Skeletal muscle satellite cell (primary cell): ENCODE data around the gene MSRB2. TPM values are rescaled to one million over a fixed set of nuclear protein-coding genes. Genes with fewer than 3 reads are reported as not detected.
A peak's percentile ranks its signal among the peaks of the same experiment; 100 is the strongest.

Experiments
- H3K27me3 ChIP-seq: 2 replicates; pipeline ENCODE4 v1.7.0; 2013; ENCODE audit warnings: low read length; ENCODE audit not compliant: control insufficient read depth, insufficient read depth
- H3K36me3 ChIP-seq: 2 replicates; pipeline ENCODE4 v1.7.0; 2013; ENCODE audit warnings: mild to moderate bottlenecking, control low read depth, low read length; ENCODE audit not compliant: insufficient read depth
- H3K4me1 ChIP-seq: 2 replicates; pipeline ENCODE4 v1.7.0; 2013; ENCODE audit warnings: low read length; ENCODE audit not compliant: control insufficient read depth, insufficient read depth
- H3K4me2 ChIP-seq: 2 replicates; pipeline ENCODE4 v1.7.0; 2013; ENCODE audit warnings: mild to moderate bottlenecking, low read length
- H3K4me3 ChIP-seq: 2 replicates; pipeline ENCODE4 v1.7.0; 2013; ENCODE audit warnings: low read length
- H3K9ac ChIP-seq: 2 replicates; pipeline ENCODE4 v1.7.0; 2013; ENCODE audit warnings: mild to moderate bottlenecking, low read depth, low read length, moderate library complexity
- H3K9me3 ChIP-seq: replicated peaks from 2 replicates; pipeline ENCODE4 v1.7.0; 2013; ENCODE audit warnings: mild to moderate bottlenecking, control low read depth, low read length
- small RNA-seq: library from RNA; depleted of rRNA; stranded (forward); fragments of <200 nt; gene quantifications from one replicate; pipeline ENCODE3, GENCODE V24; 2012

MSRB2 gene

GRCh38 chr10:23157691-23158369, 62.5 kb downstream of the MSRB2 start:
- Histone ChIP-seq H3K27me3 (peaks cover 30% of the 10 kb centered on the region), H3K4me3 (peak overlapping the region; percentile 7), H3K4me2 (peak overlapping the region; percentile 63), H3K36me3 (no peaks in the 10 kb centered on the region), H3K4me1 (no peaks in the 10 kb centered on the region), H3K9ac (no peak overlapping the region), H3K9me3 (no peaks in the 10 kb centered on the region)

GRCh38 chr10:23158370-23158769, 63.0 kb downstream of the MSRB2 start:
- Histone ChIP-seq H3K9me3 (no peaks in the 10 kb centered on the region), H3K4me2 (peak overlapping the region; percentile 63), H3K4me1 (no peaks in the 10 kb centered on the region), H3K4me3 (peak overlapping the region; percentile 7), H3K9ac (no peak overlapping the region), H3K36me3 (no peaks in the 10 kb centered on the region), H3K27me3 (peaks cover 30% of the 10 kb centered on the region)

GRCh38 chr10:23171232-23171876, 76.0 kb downstream of the MSRB2 start:
- Histone ChIP-seq H3K9me3 (no peaks in the 10 kb centered on the region), H3K27me3 (peaks cover 42% of the 10 kb centered on the region), H3K36me3 (no peaks in the 10 kb centered on the region), H3K4me3 (no peak overlapping the region), H3K4me2 (no peak overlapping the region), H3K9ac (no peak overlapping the region), H3K4me1 (no peaks in the 10 kb centered on the region)

Small RNAs within 50 kb of the gene (small RNA-seq; reads per million reads assigned to genes)
- gene RF00561 = not detected
